HG02610 (cell line): Measurements from ENCODE around the gene MAP2K4.
"Not testable (repeated sequence)": the region's sequence is repeated elsewhere in the genome, so short reads cannot be mapped to it uniquely, and the experiment has no call there.

Experiments
- ATAC-seq: cut with Tn5 transposase; IDR thresholded peaks from one replicate; pipeline ENCODE4 v1.9.1; 2021; ENCODE audit warnings: mild to moderate bottlenecking, moderate library complexity; ENCODE audit not compliant: unreplicated experiment

Gene MAP2K4

DNA sequence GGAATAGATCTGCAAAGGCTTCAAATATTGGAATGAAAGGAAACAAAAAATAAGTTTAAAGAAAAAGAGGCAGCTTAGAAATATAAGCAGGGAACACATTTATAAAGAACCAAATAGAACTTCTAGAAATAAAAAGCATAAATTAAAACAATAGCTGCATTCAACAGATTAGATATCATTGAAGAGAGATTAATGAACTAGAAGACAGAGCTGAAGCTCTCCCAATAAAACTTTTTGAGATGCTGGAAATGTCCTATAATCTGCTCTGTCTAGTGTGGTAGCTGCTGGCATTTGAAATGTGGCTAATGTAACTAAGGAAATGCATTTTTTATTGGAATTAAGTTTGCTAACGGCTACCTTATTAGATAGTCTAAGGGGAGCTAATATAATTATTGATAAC lies 115.6 kb downstream of the MAP2K4 start:
- ATAC-seq, result no peak

DNA sequence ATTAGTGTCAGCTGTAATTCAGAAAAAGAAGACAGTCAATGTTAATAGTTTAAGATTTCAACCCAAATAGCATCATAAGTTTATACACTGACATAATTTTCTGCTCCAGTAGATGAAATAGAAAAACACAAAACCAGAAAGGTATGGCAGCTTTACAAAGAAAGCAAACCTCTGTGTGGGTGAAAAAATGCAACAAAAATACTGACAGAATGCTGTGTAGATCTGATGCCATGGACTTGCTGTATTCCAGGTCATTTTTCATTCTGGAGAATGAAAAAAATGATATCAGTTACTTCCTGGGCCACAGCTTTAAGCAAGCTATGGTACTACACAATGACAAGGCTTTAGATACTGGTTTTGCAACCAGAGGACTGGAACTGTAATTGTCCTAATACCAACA lies 116.0 kb downstream of the MAP2K4 start:
- no peak for ATAC-seq

DNA sequence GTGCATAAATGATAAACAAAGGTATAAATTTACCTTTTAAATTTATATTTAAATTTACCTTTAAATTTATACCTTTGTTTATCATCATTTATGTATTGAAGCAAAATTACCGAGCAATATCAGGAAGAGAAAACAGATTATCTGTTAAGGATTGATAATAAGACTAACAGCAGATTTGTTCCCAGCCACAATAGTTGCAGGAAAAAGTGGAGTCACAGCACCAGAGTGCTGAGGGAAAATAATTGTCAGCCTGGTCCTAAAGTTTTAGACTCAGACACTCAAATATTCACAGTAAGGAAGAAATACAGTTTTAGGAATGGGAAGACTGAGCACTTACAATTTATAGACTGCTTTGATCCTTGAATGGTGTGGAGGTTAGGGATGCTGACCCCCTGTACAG lies 117.2 kb downstream of the MAP2K4 start:
- ATAC-seq, result no peak

DNA sequence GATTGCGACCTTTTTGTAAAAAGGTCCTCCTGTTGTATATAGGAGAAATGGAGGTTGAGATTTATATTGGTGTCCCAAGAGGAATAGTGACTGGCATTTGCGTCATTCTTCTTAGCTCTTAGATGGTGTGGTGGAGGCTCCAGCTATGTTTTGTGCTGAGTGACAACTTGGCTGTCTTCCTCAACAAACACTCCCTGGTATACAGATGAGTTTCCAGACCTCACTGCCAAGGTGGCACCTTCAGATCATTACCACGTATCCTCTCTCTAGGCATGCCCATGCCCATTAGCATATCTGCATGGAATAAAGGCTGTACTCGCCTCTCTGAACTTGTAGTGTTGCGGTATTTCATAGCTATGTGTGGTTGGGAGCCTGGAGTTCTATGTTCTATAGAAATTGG lies 120.0 kb downstream of the MAP2K4 start:
- ATAC-seq, result no peak

DNA sequence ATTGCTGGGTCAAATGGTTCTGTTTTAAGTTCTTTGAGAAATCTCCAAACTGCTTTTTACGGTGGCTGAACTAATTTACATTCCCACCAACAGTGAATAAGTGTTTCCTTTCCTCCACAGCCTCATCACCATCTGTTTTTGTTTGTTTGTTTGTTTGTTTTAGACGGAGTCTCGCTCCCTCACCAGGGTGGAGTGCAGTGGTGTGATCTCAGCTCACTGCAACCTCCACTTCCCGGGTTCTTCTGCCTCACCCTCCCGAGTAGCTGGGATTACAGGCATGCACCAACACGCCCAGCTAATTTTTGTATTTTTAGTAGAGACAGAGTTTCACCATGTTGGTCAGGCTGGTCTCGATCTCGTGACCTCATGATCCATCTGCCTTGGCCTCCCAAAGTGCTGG lies 141.5 kb downstream of the MAP2K4 start:
- ATAC-seq, result not testable (repeated sequence)

DNA sequence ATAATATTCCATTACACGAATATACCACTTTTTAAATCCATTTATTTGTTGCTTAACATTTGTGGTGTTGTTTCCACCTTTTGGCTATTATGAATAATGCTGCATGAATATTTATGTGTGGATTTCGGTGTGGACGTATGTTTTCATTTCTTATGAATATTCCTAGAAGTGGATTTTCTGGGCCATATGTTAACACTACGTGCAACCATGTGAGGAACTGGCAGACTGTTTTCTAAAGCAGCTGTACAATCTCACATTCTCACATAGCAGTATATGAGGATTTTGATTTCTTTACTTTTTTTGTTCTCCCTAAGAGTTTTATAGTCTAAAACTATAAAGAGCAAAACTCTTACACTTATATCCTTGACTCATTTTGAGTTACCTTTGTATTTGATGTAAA lies 143.4 kb downstream of the MAP2K4 start:
- no peak for ATAC-seq

DNA sequence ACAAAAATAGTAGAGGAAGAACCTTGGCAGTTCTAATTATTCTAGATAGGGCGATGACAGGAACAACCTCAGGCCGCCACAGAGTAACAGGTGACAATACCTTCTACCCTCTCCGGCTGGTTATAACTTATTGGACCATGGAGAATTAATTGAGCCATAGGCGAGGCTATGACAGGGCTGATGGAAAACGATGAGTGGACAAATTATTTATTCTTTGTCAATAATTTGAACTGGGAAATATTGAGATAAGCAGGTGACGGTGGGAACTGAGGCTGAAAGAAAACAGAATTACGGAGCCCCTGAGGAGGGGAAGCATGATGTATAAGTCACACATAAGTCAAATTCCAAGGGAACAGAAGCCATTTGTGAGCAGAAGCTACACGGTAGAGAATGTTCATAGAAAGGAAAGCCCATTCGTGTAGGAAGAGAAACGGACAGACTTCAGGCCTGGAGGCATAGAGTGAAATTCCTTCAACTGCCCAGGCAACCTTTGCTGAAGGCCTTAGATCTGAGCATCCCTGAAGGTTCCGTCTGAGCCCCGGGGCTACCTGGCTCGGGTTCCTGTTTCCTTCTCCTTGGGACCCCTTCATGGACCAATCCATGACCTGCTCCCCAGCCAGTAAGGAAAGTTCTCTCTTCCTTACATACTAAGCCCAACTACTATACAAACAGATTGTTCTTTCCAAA lies 158.1 kb downstream of the MAP2K4 start:
- no peak for ATAC-seq

DNA sequence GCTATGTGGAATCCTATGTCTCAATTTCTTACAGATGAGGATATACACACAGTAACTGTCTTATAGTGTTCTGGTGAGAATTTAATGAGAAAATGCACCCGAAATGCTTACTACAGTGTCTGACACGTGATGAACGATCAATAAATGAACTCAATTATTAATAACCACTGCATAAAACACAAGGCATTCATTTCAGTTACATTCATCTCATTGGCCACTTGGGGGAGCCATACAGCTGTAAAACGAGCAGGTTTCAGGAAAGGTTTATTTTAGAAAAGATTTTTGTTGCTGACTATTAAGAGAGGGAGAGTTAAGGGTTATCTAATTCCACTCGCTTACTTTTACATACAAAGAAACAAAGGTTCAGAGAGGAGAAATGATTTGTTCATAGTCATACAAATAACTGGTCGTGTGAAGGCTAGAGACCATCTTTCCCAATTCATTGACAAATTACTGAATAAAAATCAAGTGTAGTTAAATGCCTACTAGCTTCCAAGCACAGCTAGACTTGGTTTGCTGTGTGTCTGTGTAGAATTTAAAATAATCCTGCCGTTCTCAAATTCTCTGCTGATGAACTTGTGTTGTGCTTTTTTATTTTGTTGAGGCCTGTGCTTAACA lies 160.1 kb downstream of the MAP2K4 start:
- no peak for ATAC-seq

DNA sequence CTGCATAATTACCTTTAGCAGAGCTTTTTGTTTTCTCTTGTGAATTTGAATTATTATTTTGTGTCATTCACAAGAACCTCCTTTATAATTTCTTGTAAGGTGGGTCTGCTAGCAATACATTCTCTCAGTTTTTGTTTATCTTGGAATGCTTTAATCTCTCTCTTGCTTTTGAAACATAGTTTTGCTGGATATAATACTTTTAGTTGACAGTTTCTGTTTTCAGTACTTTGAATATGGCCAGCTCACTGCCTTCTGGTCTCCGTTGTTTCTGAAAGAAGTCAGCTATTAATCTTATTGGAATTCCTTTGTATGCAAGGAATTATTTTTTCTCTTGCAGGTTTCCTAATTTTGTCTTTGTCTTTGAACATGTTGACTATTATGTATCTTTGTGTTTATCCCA lies 167.0 kb downstream of the MAP2K4 start:
- no peak for ATAC-seq

DNA sequence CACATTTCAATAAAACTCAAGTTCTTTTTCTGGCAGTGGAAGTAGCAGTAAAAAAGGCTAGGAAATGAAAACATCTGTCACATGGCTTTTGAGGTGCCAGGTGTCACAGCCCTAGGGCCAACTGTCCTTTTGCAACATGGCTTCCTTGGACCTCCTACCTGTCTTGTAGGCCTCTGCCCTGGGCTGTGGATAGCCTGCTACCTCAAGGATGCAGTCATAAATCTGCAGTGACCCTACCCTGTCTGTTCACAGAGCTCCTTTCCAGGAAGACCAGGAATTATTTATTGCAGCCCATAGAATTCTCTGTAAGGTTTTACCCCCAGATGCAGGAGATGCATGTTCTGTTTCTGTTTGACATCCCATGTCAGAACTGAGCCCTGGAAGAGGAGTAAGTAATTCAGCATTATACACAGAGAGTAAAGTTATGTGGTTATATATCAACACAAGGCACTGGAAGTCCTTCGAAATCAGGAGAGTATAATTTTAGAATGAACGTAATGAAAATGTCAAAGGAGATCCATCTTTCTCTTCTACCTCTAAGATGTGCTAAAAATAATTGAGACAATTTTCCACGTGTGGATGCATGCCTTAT lies 172.6 kb downstream of the MAP2K4 start:
- no peak for ATAC-seq
